Left ventricle myocardium inferior (tissue), 1 donor: ENCODE data around the gene PRDM16. TPM values are rescaled to one million over a fixed set of nuclear protein-coding genes. Genes with fewer than 3 reads are reported as not detected.

Source experiments
- DNase-seq: peaks from one replicate; pipeline ENCODE4 v3.0.0-alpha.2; 2020
- H3K27ac ChIP-seq: fragments of 200-600 bp; replicated peaks from 2 replicates; pipeline ENCODE4 v1.8.0; 2021
- H3K27me3 ChIP-seq: fragments of 200-600 bp; 2 replicates; pipeline ENCODE4 v1.8.0; 2021; ENCODE audit warnings: low read depth
- H3K36me3 ChIP-seq: fragments of 200-600 bp; 2 replicates; pipeline ENCODE4 v1.8.0; 2021
- H3K4me1 ChIP-seq: fragments of 200-600 bp; 2 replicates; pipeline ENCODE4 v1.8.0; 2021
- H3K4me3 ChIP-seq: fragments of 200-600 bp; 2 replicates; pipeline ENCODE4 v1.8.0; 2021; ENCODE audit warnings: mild to moderate bottlenecking, moderate library complexity
- H3K9me3 ChIP-seq: fragments of 200-600 bp; replicated peaks from 2 replicates; pipeline ENCODE4 v1.8.0; 2021
- CTCF ChIP-seq: fragments of 200-600 bp; IDR thresholded peaks from 2 replicates; pipeline ENCODE4 v1.8.0; 2021; ENCODE audit warnings: antibody characterized with exemption, mild to moderate bottlenecking, borderline replicate concordance
- intact Hi-C: fragments of 100-400 bp; cut with micrococcal nuclease; formaldehyde crosslinking; loops from one replicate; pipeline ENCODE4 v1.11.0; 2022
- total RNA-seq: library from RNA; stranded (reverse); fragmentation: NEBNext Ultra II Directional; extraction: Animal tissue kit (Norgen Biotek cat#: 25700); gene quantifications from one replicate; pipeline ENCODE4 v1.2.1, GENCODE V29; 2021
- donor health status: DM: no; HTN: yes; CAD: no; lungs with severe emphysema.

Gene PRDM16
- total RNA-seq, 1 donor from 2014 or later = 16.6 TPM

- Histone ChIP-seq H3K27me3 (peaks cover 8% of the 10 kb centered on the region), H3K9me3 (no peaks in the 10 kb centered on the region), H3K4me3 (no peak overlapping the region), H3K27ac (peak overlapping the region; percentile 77), H3K4me1 (peaks cover 69% of the 10 kb centered on the region), H3K36me3 (no peaks in the 10 kb centered on the region)
- no peak for TF ChIP-seq CTCF
- no peak for DNase-seq
- intact Hi-C loops = no loop called here
Observed at GRCh38 chr1:3172431-3173380, 103.7 kb downstream of the PRDM16 start.

- no peaks in the 10 kb centered on the region for H3K9me3 ChIP-seq
- H3K4me1 ChIP-seq = peaks cover 69% of the 10 kb centered on the region
- H3K4me3 ChIP-seq = no peak overlapping the region
- intact Hi-C loops = no loop called here
- peak overlapping the region; percentile 77 for H3K27ac ChIP-seq
- H3K27me3 ChIP-seq = peaks cover 8% of the 10 kb centered on the region
- DNase-seq = no peak
- H3K36me3 ChIP-seq = no peaks in the 10 kb centered on the region
- TF ChIP-seq CTCF = no peak
Observed at GRCh38 chr1:3173381-3173980, 104.5 kb downstream of the PRDM16 start.

DNA sequence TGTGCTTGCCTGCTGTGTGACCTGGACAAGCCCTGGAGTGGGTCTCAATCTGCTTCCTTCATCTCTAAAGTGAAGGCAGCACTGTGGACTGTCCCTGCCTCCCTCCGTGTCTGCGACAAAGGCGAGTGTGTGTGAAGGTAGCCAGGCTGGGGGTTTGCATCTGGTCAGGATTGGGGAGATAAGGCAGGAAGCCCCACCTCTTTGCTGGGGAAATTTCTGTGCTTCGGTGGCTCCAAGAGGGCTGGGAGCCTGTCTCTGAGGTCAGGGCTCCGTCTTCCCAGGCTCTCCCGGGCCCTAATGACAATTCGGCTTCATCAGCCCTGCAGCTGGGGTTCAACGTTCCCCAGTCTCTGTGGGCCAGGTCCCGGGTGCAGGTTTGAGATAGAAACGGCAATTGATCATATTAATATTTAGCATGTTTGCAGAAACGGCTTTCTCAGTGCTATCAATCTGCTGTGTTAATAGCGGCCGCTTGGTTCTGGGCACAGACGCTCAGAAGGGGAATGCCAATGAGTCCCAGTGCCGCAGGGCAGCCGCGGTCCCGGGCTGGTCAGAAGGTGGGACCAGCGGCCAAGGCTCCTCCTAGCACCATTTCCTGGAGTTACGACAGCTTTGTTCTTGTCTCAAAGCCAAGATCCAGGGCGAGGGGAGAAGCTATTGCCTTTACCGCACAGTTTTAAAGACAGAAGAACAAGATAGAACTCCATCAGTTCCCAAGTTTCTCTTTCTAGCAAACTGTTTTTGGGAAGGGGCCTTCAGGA, 105.7 kb downstream of the PRDM16 start:
- Histone ChIP-seq H3K9me3 (no peaks in the 10 kb centered on the region), H3K27me3 (peaks cover 11% of the 10 kb centered on the region), H3K4me3 (peak overlapping the region; percentile 39), H3K36me3 (no peaks in the 10 kb centered on the region), H3K4me1 (peaks cover 60% of the 10 kb centered on the region), H3K27ac (peak overlapping the region; percentile 77)
- intact Hi-C loops = no loop called here
- TF ChIP-seq CTCF = peak; percentile 19
- DNase-seq = peak; percentile 69

DNA sequence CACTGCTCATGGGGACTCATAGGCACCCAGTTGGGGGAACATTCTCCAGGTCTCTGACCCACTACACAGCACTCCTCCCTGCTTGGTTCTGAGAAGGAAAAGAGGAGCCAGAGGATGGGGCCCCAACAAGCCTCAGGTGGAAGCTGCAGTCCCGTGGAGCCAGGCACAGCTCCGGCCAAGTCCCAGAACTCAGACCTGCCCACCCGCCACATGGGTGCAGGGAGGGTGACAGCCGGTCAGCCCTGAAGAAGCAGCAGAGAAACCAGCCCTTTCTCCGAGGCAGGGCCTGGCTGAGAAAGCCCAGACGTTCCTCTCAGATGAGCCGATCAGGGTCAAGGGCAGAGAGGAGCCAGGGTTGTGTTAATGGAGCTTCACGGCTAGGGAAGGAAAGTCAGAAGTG, 106.5 kb downstream of the PRDM16 start:
- intact Hi-C loops = no loop called here
- Histone ChIP-seq H3K27me3 (peaks cover 4% of the 10 kb centered on the region), H3K27ac (peak overlapping the region; percentile 77), H3K4me1 (peaks cover 52% of the 10 kb centered on the region), H3K4me3 (peak overlapping the region; percentile 39), H3K9me3 (no peaks in the 10 kb centered on the region), H3K36me3 (no peaks in the 10 kb centered on the region)
- no peak for DNase-seq
- no peak for TF ChIP-seq CTCF

GRCh38 chr1:3176028-3176427, 107.0 kb downstream of the PRDM16 start:
- H3K27ac ChIP-seq = no peak overlapping the region
- no peak for TF ChIP-seq CTCF
- no peaks in the 10 kb centered on the region for H3K9me3 ChIP-seq
- intact Hi-C loops = no loop called here
- no peak overlapping the region for H3K4me3 ChIP-seq
- H3K36me3 ChIP-seq = no peaks in the 10 kb centered on the region
- DNase-seq = no peak
- peaks cover 4% of the 10 kb centered on the region for H3K27me3 ChIP-seq
- peaks cover 47% of the 10 kb centered on the region for H3K4me1 ChIP-seq
